Urinary bladder (tissue), 4 donors: ENCODE measurements around the gene CCL24. TPM values are rescaled to one million over a fixed set of nuclear protein-coding genes. Genes with fewer than 3 reads are reported as not detected.
"Not testable (repeated sequence)": the region's sequence is repeated elsewhere in the genome, so short reads cannot be mapped to it uniquely, and the experiment has no call there.

Experiments used
- DNase-seq: peaks from one replicate; pipeline ENCODE4 v3.0.0-alpha.2; 2015; ENCODE audit errors: extremely low spot score
- H3K27ac ChIP-seq: one replicate; pipeline ENCODE4 v1.5.1; 2013; ENCODE audit warnings: low read depth, mild to moderate bottlenecking, moderate library complexity
- H3K36me3 ChIP-seq: one replicate; pipeline ENCODE4 v1.6.1; 2013; ENCODE audit warnings: mild to moderate bottlenecking, moderate library complexity; ENCODE audit not compliant: insufficient read depth
- H3K4me1 ChIP-seq: one replicate; pipeline ENCODE4 v1.6.1; 2013; ENCODE audit warnings: mild to moderate bottlenecking, moderate library complexity; ENCODE audit not compliant: insufficient read depth
- H3K4me3 ChIP-seq: one replicate; pipeline ENCODE4 v1.5.1; 2013; ENCODE audit warnings: low read depth, low read length
- WGBS: extraction: QIAGEN DNeasy Blood & Tissue Kit; methylation state at CpG from one replicate; pipeline ENCODE4 v1.1.7; 2013; 5-methylcytosine and 5-hydroxymethylcytosine counted together
- polyA plus RNA-seq: library from polyadenylated mRNA; stranded (reverse); fragments of 200-250 nt; gene quantifications from one replicate; pipeline ENCODE4 v1.2.3, GENCODE V29; 2013
- total RNA-seq: library from RNA; depleted of rRNA; stranded (reverse); fragments of >200 nt; gene quantifications from one replicate; pipeline ENCODE4 v1.2.3, GENCODE V29; 2014
- donor health status: healthy with polysubstance abuse.
- donor health status: healthy.

CCL24 gene
- total and polyA plus RNA-seq, 2 donors = not detected

DNA sequence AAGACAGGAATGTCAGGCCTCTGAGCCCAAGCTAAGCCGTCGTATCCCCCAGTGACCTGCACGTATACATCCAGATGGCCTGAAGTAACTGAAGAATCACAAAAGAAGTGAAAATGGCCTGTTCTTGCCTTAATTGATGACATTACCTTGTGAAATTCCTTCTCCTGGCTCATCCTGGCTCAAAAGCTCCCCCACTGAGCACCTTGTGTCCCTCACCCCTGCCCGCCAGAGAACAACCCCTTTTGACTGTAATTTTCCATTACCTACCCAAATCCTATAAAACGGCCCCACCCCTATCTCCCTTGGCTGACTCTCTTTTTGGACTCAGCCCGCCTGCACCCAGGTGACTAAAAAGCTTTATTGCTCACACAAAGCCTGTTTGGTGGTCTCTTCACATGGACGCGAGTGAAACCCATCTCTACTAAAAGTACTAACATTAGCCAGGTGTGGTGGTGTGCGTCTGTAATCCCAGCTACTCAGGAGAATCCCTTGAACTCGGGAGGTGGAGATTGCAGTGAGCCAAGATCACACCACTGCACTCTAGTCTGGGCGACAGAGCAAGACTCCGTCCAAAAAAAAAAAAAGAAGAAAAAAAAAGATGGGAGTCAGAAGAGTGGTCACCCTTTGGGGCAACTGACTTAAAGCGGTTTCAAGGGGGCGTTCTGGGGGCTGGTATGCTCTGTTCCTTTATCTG lies 25.3 kb downstream of the CCL24 start:
- WGBS = 74% methylated on average over 14 of the region's 14 CpGs
- H3K27ac ChIP-seq, H3K4me3 ChIP-seq, H3K4me1 ChIP-seq, H3K36me3 ChIP-seq, DNase-seq: not testable (repeated sequence)

DNA sequence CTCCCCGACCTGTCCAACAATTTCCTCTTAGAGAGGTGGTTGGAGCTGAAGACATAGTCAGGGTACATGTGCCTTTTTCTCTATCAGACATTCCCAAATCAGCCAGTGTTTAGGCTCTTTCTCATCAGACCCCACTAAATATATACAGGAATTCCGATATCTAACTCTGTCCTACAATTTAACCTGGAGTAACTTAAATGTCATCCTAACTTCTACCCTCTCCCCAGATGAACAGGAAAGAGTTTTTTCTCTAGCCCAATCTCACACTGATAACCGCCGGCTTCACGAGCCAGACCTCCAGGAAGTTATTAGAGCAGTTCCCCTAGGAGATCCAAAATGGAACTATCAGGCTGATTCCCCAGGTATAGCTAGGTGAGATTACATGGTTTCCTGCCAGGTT lies 30.5 kb downstream of the CCL24 start:
- not testable (repeated sequence) for H3K4me3 ChIP-seq, H3K4me1 ChIP-seq, H3K36me3 ChIP-seq, H3K27ac ChIP-seq, DNase-seq
- 88% methylated on average over 5 of the region's 5 CpGs for WGBS

DNA sequence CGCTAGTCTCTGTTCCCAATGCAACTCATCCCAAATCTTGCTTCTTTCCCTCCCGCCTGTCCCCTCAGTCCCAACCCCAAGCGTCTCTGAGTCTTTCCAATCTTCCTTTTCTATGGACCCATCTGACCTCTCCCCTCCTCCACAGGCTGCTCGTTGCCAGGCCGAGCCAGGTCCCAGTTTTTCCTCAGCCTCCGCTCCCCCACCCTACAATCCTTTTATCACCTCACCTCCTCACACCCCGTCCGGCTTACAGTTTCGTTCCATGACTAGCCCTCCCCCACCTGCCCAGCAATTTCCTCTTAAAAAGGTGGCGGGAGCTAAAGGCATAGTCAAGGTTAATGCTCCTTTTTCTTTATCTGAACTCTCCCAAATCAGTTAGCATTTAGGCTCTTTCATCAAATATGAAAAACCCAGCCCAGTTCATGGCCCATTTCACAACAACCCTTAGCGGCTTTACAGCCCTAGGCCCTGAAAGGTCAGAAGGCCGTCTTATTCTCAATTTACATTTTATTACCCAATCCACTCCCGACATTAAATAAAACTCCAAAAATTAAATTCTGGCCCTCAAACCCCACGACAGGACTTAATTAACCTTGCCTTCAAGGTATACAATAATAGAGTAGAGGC lies 32.8 kb downstream of the CCL24 start:
- WGBS = 80% methylated on average over 14 of the region's 14 CpGs

DNA sequence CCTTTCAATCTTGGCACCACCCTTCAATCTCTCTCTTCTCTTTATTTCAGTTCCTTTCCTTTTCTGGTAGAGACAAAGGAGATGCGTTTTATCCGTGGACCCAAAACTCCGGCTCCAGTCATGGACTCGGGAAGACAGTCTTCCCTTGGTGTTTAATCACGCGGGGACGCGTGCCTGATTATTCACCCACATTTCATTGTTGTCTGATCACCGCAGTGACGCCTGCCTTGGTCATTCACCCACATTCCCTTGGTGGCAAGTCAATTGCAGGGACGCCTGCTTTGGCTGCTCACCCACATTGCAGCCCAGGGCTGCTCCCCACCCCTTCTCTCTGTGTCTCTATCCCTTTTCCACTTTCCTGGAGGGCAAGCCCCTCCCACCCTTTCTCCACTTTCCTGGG lies 34.1 kb downstream of the CCL24 start:
- DNase-seq, H3K4me3 ChIP-seq, H3K36me3 ChIP-seq, H3K27ac ChIP-seq, H3K4me1 ChIP-seq: not testable (repeated sequence)
- 80% methylated on average over 11 of the region's 11 CpGs for WGBS

More for the DNA sequence above, 32.8 kb downstream of the CCL24 start:
- H3K4me3 ChIP-seq, H3K36me3 ChIP-seq, DNase-seq, H3K4me1 ChIP-seq, H3K27ac ChIP-seq: not testable (repeated sequence)

DNA sequence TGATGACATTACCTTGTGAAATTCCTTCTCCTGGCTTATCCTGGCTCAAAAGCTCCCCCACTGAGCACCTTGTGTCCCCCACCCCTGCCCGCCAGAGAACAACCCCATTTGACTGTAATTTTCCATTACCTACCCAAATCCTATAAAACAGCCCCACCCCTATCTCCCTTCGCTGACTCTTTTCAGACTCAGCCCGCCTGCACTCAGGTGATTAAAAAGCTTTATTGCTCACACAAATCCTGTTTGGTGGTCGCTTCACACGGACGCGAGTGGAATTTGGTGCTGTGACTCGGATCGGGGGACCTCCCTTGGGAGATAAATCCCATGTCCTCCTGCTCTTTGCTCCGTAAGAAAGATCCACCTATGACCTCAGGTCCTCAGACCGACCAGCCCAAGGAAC lies 34.6 kb downstream of the CCL24 start:
- H3K4me3 ChIP-seq, H3K4me1 ChIP-seq, H3K27ac ChIP-seq, H3K36me3 ChIP-seq, DNase-seq: not testable (repeated sequence)
- 69% methylated on average over 11 of the region's 11 CpGs for WGBS

DNA sequence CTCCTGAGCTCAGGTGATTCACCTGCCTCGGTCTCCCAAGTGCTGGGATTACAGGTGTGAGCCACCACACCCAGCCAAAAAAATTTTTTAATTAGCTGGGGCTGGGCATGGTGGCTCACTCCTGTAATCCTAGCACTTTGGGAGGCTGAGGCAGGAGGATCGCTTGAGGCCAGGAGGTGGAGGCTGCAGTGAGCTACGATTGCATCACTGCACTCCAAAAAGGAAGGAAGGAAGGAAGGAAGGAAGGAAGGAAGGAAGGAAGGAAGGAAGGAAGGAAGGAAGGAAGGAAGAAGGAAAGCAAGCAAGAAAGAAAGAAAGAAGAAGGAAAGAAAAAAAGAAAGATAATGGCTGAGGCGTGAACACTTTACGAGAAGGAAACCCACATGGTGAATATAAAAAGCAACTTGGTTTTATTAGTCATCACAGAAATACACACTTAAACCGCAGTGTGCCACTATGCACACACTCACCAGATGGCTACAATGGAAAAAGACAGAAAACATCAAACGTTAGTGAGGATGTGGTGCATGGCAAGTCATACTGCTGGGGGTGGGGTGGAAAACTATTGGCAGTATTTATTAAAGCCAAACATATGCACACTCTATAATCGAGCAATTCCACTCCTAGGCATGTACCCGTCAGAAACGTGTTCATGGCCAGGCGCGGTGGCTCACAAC lies 37.2 kb downstream of the CCL24 start:
- Histone ChIP-seq H3K4me1 (no peaks in the 10 kb centered on the region), H3K36me3 (no peaks in the 10 kb centered on the region), H3K27ac (no peak overlapping the region), H3K4me3 (no peak overlapping the region)
- WGBS = 73% methylated on average over 12 of the region's 12 CpGs
- no peak for DNase-seq

DNA sequence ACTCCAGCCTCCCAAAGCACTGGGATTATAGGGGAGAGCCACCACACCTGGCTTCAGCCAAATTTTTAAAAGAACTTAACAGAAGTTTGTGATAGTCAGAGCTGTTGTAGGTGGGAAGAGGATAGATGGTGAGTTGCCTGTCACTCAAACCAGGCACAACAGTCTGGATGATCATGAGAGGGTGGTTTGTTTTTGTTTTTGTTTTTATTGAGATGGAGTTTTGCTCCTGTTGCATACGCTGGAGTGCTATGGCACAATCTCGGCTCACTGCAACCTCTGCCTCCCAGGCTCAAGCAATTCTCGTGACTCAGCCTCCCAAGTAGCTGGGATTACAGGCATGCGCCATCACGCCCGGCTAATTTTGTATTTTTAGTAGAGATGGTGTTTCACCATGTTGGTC lies 39.6 kb downstream of the CCL24 start:
- 91% methylated on average over 6 of the region's 6 CpGs for WGBS
- not testable (repeated sequence) for DNase-seq, H3K27ac ChIP-seq, H3K36me3 ChIP-seq, H3K4me3 ChIP-seq, H3K4me1 ChIP-seq

DNA sequence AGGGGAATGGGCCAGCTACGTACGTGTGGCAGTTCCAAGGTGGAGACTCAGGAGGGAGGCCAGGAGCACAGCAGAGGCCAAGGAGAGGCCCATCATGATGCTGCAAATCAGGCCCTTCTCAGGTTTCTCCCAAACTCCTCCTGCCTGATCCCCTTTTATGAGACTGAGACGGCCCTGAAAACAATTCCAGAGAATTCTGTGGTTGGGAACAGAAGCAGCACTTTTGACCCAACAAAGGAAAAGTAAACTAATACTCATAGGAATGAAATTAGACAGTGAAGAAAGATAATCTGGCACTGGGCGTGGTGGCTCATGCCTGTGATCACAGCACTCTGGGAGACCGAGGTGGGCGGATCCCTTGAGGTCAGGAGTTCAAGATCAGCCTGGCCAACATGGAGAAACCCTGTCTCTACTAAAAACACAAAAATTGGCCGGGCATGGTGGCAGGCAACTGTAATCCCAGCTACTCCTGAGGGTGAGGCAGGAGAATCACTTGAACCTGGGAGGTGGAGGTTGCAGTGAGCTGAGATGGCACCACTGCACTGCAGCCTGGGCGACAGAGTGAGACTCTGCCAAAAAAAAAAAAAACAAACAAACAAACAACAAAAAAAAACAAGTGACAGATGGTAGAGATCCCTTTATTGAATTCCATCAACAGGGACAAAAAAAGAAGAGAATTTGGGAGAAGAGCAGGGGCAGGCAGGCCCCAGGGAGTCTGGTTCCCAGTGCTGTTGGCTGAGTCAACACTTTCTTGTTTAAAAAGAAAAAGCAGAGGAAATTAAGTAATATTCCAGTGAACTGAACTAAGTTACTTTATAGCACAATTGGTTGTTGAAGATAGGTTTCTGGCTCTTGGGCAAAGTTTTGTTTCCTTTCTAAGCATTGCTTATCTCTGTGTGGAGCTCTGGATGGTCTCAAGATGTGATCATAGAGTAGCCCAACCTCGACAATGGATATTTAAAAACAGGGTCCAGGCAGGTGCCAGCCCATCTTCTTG lies 41.2 kb downstream of the CCL24 start, which contains the start of gene CCL26:
CCL26 (minus strand) TSS at position 131 of the 997 bp plus-strand sequence; CDS start at position 96, 35 bp downstream.
- no peaks in the 10 kb centered on the region for H3K4me1 ChIP-seq
- 48% methylated on average over 9 of the region's 9 CpGs for WGBS
- no peaks in the 10 kb centered on the region for H3K36me3 ChIP-seq
- H3K27ac ChIP-seq = no peak within 1 kb of the TSS
- H3K4me3 ChIP-seq = no peak within 1 kb of the TSS
- DNase-seq = no peak

DNA sequence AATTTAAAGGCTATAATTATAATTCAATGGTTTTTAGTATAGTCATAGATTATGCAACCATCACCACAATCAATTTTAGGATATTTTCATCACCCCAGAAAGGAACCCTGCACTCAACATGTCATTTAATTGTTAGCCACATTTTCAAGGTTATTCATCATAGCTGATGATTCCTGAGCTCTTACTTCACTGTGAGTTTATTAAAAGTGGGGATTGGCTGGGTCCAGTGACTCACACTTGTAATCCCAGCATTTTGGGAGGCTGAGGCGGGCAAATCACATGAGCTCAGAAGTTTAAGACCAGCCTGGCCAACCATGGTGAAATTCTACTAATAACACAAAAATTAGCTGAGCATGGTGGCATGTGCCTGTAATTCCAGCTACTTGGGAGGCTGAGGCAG lies 42.4 kb downstream of the CCL24 start:
- no peak overlapping the region for H3K27ac ChIP-seq
- DNase-seq = no peak
- H3K4me1 ChIP-seq = no peaks in the 10 kb centered on the region
- H3K36me3 ChIP-seq = no peaks in the 10 kb centered on the region
- 87% methylated on average over 1 of the region's 1 CpG for WGBS
- H3K4me3 ChIP-seq = no peak overlapping the region

DNA sequence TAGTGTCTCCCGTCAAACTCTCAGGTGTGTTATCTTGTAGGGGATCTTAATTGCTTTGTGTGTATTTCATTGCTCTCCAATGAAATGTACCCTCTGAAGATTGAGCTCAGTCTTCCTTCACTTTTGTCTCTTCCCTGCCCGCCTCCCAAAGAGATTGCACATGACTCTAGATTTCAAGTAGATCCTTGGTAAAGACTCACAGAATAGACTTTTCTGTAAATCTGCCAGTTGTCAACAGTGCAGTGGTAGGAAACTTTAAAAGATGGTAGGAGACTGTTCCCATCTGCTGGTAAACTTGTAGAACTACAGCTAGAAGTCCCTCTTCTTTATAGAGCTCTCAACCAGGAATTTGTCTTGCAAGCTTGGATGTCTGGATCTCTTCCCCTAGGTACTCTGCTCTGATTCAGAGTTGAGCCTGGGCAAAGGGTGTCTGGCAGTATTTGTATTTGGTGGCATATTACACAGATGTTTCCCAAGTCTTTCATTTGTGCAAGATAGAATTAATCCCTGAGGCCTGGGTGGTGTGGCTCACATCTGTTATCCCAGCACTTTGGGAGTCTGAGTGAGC lies 51.2 kb downstream of the CCL24 start:
- Histone ChIP-seq H3K4me3 (no peak overlapping the region), H3K36me3 (no peaks in the 10 kb centered on the region), H3K27ac (no peak overlapping the region), H3K4me1 (no peaks in the 10 kb centered on the region)
- 5% methylated on average over 2 of the region's 2 CpGs for WGBS
- DNase-seq = peak; percentile 36

DNA sequence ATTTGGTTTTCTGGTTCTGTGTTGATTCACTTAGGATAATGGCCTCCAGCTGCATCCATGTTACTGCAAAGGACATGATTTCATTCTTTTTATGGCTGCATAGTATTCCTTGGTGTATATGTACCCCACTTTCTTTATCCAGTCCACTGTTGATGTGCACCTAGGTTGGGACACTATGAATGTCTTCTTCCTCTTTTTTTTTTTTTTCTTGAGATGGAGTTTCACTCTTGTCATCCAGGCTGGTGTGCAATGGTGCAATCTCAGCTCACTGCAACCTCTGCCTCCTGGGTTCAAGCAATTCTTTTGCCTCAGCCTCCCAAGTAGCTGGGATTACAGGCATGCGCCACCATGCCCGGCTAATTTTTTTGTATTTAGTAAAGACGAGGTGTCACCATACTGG lies 51.8 kb downstream of the CCL24 start:
- not testable (repeated sequence) for H3K4me1 ChIP-seq, H3K4me3 ChIP-seq, H3K36me3 ChIP-seq, DNase-seq, H3K27ac ChIP-seq
- 85% methylated on average over 3 of the region's 3 CpGs for WGBS
